T1000 (cell line): ENCODE results near the gene PPP3R2.
"Not testable (repeated sequence)": the region's sequence is repeated elsewhere in the genome, so short reads cannot be mapped to it uniquely, and the experiment has no call there.

Experiments
- DNase-seq: peaks from one replicate; lab custom pipeline; 2025; ENCODE audit warnings: mixed read lengths; lab: John Stamatoyannopoulos, UW

The PPP3R2 gene, protein sequence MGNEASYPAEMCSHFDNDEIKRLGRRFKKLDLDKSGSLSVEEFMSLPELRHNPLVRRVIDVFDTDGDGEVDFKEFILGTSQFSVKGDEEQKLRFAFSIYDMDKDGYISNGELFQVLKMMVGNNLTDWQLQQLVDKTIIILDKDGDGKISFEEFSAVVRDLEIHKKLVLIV

DNA sequence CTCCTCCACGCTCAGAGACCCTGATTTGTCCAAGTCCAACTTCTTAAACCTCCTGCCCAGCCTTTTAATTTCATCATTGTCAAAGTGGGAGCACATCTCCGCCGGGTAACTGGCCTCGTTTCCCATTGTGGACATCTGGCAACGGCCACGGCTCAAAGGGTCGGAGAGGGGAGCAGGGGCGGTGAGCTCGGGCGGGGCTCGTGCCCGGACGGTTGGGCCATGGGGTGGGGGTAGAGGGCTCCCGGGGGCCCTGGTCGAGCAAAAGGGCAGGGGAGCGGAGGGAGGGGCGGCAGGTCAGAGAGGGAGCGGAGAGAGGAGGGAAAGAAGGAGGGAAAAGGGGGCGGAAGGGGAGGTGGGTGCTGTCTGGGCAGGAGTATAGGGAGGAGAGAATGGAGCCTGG lies at the start of gene PPP3R2:
TSS of gene PPP3R2 (minus strand) at position 174 of the 400 bp plus-strand sequence. CDS start at position 126, 48 bp downstream.
- no peak for DNase-seq

DNA sequence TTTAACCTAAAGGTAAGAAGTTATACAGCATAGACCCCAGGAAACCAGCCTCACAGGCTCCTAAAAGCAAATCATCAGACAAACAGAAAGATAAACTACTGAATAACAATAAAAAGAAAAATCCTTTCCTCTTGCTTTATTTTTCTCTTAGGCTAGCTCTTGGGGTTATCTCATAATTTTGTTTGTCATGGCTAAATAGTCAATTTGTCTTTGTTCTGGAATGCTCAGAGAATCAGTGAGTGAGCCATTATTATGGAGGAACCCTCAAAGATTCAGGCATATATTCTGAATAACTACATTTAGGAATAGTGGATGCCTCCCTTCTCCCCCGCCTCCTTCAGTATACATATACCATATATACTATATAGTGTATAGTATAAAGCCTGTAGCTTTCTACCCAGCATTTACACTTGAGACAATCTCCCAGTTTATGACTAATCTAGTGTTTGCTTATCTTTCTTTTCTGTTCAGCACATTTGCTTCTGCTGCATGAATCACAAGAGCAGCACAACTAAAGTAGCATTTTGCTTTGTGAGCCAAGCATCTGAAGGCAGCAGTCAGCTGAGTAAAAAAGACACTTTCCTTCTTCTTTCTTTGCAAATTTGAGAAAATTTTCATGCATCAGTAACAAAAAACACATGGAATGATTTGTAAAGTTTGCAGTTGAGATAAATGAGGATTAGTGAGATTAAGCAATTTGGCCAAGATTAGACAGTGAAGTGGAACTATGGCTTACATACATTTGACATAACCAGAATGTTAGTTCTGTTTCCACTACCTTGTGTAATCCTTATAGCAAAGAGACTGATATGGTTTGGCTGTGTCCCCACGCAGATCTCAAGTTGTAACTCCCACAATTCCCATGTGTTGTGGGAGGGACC lies 45.3 kb upstream of the PPP3R2 start:
- DNase-seq, result no peak

DNA sequence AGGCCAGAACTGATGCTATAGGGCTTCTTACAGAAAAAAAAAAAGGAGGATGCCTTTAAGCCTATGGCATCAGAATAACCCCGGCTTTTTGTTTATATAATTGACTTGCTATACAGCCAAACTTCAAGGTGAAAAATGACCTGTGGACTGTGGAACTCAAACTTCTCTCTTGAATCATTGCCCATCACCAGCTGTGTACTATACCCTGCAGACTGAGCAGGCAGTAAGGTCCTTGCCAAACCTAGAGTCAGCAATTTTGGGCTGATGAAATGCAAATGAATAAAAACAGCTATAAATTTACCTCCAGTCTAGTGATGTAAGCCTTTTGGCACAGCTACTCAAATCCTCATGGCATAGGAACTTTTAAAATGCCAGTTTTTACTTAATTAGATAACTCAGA lies 44.5 kb upstream of the PPP3R2 start:
- no peak for DNase-seq

DNA sequence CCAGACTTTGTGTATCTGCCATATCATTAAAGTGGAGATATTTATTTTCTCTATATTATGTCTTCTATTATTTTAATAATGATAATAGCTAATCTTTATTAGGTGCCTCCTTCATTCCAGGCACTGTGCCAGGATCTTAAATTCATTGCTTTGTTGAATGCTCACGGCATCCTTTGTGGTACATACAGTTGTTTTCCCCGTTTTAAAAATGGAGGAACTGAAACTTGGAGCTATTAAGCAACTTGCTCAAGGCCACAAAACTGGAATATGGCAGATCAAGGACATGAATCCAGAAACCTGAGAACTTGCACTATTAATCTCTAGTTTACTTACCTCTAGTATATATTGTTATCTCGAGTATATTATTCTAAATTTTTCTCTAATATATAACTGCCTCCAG lies 41.5 kb upstream of the PPP3R2 start:
- no peak for DNase-seq

DNA sequence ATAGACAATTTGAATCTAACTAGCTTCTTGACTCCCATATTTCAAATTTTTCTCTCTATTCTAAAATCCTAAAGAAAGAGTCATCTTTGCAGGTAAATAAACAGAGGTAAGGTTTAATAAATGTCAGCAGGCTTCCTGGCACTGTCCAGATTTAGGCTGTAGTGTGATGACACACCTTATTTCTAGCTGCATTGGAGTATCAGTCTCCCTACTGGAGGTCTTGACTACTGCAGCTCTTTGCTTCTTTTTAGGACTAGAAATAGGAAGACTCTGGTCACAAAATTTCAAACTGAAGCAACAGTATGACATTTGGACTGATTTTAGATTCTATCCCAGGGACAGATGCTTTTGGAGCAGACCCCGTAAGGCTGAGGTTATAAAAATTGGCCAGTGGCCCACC lies 40.7 kb upstream of the PPP3R2 start:
- DNase-seq, result no peak

DNA sequence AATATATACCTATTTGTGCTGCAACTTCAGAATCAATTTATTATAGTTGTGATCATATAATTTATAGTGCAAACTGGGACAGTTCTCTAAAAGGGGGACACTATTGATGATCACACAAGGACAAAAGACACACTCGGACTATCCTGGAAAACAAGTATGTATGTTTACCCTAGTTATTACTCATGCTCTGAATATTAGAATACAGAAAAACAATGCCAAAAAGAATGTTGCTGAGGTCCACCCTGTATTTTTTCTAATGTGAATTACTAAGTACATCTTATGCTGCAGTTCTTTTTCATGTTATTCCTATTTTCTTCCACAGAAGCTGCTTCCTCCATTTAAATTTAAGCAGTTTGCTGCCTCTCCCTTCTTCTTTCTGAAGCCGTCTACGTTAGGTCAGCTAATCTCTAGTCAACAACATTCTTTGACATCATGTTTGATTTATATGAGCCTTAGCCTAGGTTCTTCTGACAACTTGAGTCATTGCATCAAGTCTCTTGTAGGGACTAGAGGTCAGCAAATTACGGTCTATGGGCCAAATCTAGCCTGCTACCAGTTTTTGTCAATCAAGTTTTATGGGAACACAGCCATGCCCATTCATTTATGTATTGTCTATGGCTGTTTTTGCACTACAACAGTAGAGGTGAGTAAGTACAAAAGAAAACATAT lies 40.1 kb upstream of the PPP3R2 start:
- no peak for DNase-seq

DNA sequence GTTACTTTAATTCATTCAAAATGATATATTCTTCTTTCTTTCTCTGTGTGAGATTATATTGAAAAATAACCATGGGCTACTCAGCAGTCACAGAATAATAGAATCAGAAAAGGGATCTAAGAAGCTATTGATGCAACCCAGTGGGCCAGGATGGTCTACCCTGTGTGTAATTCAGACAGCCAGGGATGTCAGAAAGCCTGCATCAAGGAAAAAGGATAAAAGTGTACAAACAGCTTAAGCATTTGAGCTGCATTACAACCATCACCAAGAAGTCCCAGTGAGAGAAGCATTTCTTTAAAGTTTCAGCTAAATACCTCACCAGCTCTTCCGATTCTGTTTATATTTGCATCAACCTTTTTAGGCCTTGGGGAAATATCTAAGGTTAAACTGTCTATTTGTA lies 37.8 kb upstream of the PPP3R2 start:
- DNase-seq, result no peak

DNA sequence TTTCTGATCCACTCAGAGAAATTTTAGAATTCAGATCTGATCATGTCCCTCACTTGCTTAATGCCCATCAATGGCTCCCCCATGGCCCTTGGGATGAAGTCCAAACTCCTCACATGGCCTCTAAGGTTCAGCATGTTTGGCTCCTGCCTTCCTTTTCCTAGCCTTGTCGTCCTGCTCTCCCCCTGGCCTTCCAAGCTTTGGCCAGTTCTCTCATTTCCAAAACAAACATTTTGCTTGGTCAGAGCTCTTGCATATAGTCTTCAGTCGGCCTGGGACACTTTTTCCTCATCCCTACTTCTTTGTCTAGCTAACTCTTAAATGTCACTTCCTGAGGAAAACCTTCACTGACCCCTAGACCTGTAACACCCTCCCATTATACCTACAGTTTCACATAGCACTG lies 37.1 kb upstream of the PPP3R2 start:
- no peak for DNase-seq

DNA sequence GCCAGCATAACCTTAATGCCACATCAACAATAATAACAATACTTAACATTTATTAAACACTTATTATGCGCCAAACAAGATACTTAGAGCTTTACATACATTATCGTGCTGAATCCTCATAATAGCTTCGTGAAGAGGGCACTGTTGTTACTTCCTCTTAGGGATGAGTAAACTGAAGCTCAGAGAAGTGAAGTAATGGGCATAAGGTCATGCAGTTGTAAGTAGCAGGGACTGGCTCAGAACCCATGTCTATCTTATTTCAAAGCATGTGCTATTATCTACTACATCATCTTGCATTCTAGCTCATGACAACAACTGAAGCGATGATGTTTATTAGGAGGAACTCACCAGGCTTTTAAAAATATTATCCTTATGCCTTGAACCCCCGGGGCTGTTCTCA lies 34.9 kb upstream of the PPP3R2 start:
- no peak for DNase-seq

DNA sequence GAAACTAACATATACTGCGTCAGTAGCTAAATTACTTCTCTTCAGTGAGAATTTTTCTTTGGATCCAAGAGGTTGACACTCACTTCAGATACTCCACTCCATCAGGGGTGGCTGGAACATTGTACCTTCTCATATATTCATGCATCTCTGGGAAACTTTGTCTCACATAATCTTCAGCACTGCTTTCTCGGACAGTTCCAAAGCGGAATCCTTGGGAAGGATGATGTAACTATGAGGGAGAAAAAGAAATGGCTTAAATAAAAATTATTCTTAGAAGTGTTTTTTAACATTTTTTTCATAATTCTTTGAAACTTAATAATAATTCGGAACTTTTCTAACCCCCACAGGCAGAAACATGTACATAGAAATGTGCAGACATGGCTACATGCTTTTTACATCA lies 33.4 kb upstream of the PPP3R2 start:
- DNase-seq, result no peak

DNA sequence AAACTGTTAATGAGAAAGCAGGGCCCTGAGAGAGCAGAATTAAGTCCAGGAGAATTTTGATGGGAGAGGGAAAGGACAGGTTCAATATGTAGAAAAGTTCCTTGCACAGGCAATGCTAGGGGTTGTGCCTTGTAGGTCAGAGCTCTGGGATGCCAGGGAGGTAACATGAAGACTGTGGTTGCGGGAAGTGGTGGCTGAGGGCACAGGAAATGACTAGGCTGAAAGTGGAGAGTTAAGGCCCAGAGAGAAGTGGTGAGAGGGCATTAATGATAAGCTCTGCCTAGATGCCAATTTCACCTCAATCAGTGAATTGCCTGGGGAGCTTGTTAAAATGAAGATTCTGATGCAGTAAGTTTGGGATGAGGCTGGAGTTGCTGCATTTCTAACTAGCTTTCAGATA lies 31.5 kb upstream of the PPP3R2 start:
- DNase-seq, result no peak

DNA sequence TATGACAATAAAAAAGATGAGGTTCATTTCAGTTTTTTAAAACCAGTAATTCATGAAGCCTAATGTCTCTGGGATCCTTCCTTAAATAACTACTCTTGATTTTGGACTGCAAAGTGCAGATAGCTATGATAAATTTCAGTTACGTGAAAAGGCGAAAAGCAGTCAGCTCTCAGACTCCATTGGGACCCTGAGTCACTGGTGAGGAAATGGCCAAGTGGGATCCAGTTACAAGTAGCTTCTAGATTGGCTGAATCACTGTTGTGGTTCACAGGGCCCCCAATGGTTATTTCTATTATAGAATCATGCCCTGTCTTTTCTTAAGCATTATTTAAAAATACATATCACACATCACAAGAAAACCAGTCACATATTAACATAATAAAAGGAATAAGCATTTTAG lies 31.1 kb upstream of the PPP3R2 start:
- peak; percentile 10 for DNase-seq

DNA sequence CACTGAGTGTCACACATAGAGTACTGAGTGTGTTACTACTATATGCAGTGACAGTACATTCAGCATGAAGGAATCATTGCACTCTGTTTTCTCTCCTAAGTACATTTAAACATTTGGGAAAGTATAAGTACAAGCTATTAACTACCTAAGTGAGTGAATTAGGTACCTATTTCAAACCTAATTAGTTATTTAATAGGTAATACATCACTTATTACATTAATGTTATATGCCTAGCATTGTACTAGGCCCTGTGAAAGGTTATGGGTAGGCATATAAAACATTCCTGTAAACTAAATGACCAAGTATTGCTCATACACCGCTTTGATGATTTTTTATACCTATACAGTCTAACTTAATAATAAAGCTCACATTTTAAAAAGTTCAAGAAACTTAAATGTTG lies 25.7 kb upstream of the PPP3R2 start:
- DNase-seq, result no peak

DNA sequence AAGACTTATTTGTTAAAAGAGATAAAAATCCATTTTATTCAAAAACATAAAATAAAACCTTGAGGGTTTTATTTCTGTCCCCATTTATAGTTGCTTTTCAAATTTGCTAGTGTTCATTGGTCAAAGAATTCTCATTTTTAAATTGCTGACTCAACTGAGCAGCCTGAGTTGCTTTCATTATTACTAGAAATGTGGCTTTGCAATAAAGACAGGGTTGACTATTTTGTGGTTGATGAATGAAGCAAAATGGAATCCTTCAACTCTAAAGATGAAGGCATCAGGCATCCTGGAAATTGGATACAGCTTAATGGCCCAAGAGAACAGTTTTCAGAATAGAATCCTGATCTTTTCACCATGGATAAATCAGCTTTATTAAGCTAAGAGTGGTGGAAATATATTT lies 23.9 kb upstream of the PPP3R2 start:
- no peak for DNase-seq

DNA sequence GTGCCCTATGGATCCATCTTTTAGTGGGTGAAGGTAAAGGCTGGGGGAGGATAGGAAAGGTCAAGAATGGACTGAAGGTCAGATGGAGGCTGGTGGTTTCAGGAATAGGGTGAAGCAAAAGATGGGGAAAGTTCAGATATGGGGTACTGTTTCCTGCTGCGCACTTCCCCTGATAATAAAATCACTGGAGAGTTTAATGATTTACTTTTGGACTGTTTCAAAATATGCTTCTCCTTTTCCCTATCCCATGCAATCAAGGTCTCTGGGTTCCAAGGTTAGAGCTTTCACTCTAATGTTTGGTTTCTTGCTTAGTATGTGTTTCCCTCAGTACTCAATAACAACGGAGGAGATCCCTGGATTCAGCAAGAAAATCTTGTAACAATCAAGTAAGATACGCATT lies 10.8 kb upstream of the PPP3R2 start:
- no peak for DNase-seq

DNA sequence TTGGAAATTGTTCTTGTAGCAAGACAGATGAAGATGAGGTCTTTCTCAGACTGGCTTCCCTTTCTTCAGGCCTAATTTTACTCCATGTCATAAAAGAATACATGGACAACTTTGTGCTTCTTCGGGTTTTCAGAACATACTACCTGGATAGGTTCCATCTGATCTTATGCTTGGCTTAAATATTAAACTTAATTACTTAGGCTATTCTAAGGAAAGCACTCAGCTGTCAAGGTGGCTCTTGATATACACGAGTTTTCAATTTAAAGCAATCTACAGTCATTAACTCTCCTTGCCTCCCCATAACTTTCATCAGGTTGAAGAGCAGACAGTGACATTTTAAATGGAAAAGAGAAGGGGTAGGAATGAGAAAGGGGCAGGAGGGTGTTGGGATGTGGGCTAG lies 9.5 kb upstream of the PPP3R2 start:
- no peak for DNase-seq

DNA sequence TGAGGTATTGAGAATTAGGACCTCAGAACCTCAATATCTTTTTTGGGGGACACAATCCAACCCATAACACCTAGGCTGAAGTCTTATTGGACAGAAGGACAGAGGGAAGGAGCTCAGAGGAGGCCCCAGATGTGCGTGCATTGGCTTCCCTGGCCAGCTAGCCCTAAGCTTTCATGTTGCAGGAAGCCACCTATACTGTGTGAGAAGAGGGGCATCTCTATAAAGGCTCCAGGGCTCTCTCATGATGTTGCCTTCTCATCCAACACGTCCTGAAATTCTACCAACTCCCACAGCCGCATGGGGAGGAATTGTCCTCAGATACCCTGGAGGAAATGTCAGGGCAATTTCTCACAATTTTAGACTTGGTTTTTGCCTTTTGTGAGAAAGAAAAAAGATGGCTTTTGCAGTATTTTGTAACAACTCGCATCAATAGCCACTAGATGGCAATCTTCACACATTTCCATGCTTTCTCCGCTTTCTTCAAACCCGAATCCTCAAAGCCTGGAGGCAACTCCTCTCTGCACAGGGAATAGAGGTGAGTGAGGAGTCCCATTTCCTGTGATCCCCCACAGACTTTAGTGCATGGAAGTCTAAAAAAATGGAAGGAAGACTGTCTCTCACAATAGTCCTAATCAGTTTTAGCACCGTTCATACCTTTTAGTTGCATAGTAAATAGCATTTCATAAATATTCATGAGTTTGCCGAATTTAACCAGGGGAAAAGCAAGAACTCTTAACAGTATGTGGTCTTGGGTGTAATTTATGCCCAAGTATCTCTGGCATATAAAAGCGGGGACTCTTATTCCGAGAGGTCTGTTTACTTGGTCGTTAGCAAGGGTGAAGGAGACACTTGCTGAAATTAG lies 7.4 kb upstream of the PPP3R2 start:
- DNase-seq, result peak; percentile 50

DNA sequence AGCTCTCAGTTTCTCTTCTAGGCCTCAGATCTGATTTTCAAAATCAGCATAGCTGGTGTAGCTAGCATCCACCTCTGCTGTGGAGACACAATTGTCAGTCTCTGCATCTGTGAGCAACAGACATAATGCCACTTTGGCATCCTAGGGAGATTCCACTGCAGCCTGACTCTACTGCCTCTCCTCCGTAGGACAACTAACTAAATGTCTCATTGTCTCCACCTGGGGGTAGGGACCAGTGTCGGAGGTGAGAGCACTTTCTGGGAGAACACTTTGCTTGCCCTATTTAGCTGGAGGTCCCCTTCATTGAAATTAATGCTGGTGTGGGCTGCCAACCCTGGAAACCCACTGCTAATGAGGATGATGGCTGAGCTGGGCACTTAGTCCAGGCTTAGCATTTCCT lies 1.4 kb downstream of the PPP3R2 start:
- DNase-seq, result no peak

DNA sequence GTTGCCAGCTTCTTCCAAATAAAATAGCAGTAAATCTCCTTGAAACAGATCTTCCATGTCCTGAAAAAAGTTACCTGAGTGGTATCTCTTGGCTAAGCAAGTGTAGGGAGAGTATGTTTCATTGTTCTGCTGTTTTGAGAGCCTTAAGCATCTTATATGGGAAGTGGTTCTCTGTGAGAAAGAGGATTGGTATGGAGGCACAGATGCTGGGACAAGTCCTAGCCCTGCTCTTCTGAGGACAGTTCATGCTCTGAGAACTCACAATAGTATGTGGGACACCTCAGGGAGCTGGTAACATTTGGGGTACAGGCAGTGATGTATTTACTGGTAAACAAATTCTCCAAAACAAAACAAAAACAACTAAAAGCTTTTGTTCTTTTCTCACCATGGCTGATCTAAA lies 2.0 kb downstream of the PPP3R2 start:
- no peak for DNase-seq

DNA sequence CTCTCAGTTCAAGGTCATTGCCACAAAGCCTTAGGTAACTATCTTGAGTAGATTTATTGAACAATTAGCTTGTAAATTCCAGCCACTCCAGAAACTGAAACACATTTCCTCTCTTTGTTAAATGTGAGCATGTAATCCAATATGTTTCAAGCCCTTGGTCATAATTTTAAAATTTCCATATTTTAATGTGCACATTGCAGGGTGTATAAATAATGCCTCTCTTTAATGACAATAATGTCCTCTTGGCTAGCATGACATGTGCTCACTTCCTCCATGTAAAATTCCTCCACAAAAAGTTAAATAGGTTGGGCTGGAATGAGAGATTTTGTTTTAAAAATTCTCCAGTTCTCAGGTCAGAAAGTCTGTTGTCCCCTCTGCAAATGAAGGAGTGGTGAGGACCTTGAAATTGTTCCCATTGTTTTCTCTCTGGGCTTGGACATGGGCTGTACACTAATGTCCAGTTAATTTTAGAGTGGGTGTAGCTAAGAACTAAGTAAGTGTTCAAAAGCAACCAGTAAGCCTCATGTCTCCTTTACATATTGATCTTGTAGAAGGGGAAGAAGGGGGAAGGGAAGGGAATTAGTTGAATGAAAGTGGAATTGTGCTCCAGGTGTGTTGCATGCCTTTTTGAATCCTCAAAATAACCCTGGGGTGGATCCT lies 2.9 kb downstream of the PPP3R2 start:
- DNase-seq, result no peak

DNA sequence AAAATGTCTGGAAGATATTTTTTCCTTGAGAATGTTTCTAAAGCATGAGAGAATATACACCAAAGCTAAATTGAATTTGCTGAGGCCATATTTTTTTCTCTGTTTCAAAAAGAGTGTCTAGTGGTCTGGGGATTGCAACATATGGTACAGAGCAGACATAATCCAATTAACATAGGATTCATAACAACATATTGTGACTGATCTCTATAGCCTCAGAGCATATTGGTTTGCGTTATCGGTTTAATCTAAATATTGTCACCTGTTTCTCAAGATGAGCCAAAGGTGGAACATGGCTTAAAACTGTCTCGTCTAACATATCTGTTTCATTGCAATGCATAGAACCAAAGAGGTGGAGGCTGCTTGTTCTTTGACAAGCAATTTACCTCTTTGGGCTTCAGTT lies 3.9 kb downstream of the PPP3R2 start:
- no peak for DNase-seq

DNA sequence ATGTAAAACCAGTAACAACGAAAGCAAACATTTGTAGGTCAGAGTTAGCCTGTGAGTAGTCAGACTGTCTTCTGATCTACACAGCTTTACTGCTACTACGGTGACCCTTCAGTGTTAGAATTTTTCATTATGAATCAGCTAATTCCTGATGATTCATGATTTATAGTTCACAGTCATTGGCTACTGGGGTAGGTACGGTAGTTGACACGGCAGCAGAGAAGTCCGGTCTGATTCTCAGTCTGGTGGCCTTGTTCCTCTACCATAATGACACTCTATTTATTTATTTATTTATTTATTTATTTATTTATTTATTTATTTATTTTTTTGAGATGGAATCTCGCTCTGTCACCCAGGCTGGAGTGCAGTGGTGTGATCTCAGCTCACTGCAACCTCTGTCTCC lies 4.7 kb downstream of the PPP3R2 start:
- DNase-seq, result not testable (repeated sequence)
